GM18526 (cell line): Measurements from ENCODE around the gene NUMBL.

Source experiments
- POLR2A ChIP-seq: IDR thresholded peaks from 3 replicates; pipeline ENCODE4 v1.6.1; 2011; ENCODE audit not compliant: insufficient read length; ENCODE audit errors: extremely low read depth

The NUMBL gene

DNA sequence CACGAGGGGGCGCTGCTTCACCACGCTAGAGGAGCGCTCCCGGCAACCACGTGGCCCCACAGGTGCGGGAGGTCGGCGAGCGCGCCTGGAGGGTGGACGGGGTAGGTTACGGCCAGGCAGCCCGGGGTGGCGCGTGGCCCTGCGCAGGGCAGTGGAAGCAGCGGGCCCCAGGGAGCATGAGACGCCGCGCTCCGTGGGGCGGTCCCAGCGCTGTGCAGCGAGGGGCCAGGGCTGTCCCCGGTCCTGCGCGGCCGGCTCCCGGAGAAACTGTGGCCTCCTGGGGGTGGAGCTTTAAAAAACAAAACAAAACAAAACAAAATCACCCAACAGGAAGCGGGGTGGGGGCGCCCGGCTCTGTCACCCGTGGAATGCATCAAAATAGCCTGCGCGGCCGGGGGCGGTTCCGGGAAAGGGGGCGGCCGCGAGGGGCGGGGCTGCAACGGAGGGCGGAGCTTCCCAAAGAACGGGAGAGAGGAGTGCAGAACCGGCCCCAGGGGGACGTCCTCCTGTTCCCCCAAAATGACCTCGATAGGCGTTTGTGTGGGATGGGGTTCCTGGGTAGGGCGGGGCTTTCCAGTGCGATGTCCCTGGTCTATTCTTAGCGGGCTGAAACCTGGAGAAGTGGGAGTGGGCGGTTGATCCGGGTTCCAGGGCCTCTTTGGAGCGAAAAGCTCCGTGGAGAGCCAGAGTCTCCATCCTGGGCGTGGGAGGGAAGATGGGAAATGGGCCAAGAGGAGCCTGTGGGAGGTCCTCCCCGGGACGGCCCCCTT is 27.3 kb downstream of the NUMBL start:
- no peak for TF ChIP-seq POLR2A

DNA sequence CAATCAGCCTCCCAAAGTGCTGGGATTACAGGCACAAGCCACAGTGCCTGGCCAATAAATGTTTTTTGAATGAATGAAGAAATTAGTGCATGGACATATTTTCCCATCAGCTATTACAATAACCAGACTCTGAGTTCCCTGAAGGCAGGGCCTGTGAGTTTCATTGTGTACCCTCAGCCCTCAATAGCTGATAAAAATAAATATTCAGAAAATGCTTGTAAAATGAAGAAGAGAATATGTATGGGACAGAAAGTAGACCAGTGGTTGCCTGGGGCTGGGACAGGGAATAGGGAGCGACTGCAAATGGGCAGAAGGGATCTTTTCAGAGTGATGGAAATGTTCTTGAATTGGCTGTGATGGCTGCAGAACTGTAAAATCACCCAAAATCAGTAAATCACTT is 28.8 kb downstream of the NUMBL start:
- TF ChIP-seq POLR2A, result no peak

DNA sequence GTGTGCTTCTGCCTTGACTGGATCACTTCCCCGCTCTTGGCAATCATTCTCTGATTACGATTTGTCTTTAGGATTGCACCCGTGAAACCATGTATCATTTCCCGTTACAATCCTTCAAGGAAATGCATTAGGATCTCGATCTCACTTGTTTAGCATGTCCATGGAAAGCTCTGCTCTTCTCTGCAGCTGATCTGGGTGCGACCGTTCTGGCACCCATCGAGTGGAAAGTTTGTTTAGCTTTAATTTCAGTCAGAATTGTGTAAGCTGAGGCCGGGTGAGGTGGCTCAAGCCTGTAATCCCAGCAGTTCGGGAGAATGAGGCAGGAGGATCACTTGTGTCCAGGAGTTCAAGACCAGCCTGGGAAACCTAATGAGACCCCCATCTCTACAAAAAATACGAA is 30.9 kb downstream of the NUMBL start:
- TF ChIP-seq POLR2A, result no peak

DNA sequence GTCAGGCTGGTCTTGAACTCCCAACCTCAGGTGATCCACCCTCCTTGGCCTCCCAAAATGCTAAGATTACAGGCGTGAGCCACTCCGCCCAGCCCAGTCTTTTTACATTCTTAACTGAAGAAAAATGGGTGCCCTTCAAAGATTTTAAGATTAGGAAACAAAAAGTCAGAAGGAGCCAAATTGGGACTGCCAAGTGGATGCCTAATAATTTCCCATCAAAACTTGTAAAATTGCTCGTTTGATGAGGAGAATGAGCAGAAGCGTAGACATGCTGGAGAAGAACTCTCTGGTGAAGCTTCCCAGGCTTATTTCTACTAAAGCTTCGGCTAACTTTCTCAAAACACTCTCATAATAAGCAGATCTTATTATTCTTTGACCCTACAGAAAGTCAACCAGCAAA is 31.3 kb downstream of the NUMBL start:
- no peak for TF ChIP-seq POLR2A

DNA sequence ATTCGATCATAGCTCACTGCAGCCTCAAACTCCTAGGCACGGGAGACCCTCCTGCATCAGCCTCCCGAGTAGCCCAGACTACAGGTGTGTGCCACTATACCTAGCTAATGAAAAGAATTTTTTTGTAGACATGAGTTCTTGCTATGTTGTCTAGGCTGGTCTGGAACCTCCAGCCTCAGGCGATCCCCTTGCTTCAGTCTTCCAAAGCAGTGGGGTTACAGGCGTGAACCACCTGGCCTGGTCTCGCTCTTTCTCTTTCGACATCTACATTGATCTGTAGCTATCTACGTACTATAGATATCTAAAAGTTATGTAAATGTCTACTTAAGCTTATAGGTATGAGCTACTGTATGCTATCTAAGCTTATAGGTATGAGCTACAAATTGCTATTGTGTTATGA is 32.4 kb downstream of the NUMBL start:
- no peak for TF ChIP-seq POLR2A

DNA sequence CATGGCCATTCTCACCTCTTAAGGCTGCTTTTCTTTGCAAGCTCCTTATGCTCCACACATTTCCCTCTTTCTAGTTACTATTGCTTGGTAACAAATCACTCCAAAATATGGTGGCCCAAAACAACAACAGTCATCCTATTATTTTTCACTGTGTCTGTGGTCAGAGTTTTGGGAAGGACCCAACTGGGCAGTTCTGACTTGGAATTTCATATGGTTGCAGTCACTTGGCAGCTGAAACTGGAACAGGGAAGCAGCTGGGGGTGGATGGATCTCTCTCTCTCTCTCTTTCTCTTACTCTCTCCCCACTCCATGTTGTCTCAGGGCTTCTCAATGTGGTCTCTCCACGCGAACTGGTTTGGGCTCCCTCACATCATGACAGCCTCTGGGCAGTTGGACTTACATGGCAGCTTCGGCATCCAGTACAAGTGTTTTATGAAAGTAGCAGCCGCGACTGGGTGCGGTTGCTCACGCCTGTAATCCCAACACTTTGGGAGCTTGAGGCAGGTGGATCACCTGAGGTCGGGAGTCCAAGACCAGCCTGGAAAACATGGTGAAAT is 39.6 kb downstream of the NUMBL start:
- TF ChIP-seq POLR2A, result no peak

DNA sequence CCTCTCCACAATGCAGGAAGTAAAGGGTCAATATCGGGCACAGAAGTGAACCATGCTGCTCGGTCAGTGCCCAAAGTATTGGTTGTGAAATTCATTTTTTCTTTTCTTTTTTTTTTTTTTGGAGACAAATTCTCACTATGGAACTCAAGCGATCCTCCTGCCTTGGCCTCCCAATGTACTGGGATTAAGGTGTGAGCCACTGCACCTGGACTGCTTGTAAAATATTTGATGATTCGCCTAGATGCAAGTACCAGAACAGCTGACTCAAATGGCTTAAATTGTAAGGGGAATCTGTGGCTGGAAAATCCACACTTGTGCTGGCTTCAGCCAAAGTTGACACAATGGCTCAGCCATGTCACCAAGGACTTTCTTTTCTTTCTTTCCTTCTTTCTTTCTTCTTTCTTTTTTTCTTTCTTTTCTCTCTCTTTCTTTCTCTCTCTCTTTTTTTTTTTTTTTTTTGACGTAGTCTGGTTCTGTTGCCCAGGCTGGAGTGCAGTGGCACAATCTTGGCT is 43.7 kb downstream of the NUMBL start:
- TF ChIP-seq POLR2A, result no peak

DNA sequence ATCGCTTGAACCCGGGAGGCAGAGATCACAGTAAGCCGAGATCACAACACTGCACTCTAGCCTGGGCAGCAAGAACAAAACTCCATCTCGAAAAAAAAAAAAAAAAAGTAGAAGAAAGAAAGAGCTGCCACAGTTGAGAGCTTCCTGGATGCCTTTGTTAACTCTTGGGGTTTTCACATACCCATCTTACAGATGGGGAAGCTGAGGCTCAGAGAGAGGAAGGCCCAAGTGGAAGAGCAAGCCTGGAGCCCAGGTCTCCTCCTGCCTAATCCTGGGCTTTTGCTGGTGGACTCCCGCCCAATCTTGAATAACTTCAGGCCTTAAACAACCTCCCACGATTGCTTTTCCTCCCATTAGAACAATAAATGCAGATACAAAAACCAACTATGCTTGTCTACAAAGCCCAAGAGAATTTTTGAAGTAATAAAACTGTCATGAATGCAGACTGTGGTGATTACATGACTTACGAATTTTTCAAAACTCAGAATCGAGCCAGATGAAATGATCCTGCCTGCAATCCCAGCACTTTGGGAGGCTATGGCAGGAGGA is 47.6 kb downstream of the NUMBL start:
- TF ChIP-seq POLR2A, result no peak

DNA sequence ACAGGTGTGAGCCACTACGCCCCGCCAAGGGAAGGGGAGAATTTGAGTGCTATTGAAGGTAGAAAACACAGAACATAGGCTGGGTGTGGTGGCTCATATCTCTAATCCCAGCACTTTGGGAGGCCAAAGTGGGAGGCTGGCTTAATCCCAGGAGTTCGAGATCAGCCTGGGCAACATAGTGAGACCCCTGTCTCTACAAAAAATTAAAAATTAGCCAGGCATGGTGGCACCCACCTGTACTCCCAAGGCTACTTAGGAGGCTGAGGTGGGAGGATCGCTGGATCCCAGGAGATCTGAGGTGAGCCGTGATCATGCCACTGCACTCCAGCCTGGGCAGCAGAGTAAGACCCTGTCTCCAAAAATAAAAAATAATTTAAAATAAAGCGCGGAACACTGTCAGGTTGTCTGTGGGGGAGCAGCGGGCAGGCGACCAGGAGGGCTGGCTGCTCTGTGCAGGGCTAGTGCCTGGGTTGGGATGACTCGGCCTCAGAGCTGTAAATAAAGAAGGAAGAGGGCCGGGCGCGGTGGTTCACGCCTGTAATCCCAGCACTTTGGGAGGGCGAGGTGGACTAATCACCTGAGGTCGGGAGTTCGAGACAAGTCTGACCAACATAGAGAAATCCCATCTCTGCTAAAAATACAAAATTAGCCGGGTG is 48.3 kb downstream of the NUMBL start:
- no peak for TF ChIP-seq POLR2A

DNA sequence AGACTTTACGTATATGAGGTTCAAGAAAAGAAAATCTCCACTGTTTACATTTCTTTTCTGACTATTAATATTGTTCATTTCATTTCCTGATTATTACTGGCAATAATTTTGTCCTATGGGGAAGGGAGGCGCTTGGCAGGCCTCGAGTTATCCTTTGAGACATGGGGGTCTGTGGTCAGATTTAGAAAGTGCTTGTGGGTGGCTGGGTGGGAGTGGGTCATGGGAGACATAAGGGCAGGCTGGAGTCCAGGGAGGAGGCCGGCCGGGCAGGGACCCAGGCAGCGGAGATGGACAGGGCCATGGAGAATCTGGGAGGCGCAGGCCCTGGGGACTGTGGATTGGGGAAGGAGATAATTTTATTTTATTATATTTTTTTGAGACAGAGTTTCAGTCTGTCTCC is 49.2 kb downstream of the NUMBL start:
- no peak for TF ChIP-seq POLR2A

DNA sequence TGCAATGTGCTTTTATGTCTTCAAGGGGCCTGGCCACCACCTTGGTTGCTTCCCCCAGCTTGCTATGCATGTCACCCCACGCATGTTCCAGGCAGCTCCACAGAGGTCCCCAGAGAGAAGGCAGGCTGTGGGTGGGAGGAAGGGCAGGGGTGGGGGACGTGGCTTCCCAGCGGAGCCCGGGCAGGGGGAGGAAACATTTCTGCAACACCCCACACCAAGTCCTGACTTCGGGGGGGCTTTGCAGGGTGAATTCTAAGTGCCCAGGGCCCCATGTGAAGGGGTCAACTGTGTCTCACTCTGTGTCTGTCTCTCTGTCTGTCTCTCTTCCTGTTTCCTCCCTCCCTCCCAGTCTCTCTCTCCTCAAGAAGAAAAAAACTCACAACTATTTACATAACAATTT is 49.7 kb downstream of the NUMBL start:
- no peak for TF ChIP-seq POLR2A

DNA sequence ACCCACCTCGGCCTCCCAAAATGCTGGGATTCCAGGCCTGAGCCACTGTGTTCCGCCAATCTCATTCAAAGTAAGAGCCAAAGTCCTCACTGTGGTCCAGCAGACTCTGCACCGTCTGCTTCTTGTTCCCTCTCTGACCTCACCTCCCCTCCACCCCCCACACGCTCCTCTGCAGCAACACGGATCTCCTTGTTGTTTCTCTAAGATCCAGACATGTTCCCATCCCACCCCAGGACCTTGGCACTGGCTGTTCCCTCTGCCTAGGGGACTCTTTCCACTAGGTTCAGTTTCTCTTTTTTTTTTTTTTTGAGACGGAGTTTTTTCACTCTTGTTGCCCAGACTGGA is 50.8 kb downstream of the NUMBL start:
- TF ChIP-seq POLR2A, result no peak

DNA sequence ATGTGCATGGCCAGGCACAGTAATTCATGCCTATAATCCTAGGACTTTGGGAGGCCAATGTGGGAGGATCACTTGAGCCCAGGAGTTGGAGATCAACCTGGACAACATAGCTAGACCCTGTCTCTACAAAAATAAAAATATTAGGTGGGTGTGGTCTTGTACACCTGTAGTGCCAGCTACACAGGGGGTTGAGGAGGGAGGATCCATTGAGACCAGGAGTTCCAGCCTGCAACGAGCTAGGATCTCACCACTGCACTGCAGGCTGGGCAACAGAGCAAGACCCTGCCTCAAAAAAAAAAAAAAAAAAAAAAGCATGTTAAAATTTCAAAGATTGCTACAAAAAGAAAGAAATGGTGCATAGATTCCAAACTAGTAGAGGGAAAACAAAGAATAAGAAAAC is 52.1 kb downstream of the NUMBL start:
- TF ChIP-seq POLR2A, result no peak

DNA sequence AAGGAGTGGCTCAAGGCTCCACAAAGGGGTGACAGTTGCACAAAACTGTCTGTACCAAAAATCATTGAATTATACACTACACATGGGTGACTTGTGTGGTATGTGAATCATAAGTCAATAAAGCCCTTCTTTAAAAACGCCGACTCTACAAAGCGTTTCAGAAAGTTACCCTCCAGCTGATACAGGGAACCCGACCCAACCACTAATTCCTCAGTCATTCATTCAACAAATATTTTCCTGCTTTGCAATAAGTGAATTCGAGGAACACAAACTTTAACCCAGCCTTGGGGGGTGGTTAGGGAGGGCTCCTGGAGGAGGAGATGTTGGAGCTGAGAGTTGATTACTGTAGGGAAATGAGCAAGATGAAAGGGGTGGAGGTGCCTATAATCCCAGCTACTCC is 57.2 kb downstream of the NUMBL start:
- no peak for TF ChIP-seq POLR2A

DNA sequence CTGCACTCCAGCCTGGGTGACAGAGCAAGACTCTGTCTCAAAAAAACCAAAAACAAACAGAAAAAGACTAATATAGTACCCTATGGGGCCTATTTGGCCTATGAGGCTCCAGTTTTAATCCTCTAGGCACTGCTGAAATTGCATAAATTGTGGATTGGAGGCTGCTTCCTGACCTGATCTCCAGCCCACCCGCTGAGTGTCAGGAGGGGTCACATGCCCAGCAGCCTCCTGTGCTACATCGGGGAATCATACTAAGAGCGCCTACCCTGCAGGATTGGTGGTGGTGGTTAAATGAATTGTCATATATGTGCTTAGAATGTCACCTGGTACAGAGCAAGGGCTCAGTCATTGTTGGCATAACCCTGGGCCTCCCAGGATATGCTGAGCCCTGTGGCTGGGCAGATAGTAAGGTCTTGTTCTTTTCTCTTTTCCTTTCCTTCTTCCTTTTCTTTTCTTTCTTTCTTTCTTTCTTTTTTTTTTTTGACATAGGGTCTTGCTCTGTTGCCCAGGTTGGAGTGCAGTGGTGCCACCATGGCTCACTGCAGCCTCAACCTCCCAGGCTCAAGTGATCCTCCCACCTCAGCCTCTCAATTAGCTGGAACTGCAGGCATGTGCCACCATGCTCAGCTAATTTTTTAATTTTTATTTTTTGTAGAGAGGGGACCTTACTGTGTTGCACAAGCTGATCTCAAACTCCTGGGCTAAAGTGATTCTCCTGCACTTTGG is 58.0 kb downstream of the NUMBL start:
- TF ChIP-seq POLR2A, result no peak

DNA sequence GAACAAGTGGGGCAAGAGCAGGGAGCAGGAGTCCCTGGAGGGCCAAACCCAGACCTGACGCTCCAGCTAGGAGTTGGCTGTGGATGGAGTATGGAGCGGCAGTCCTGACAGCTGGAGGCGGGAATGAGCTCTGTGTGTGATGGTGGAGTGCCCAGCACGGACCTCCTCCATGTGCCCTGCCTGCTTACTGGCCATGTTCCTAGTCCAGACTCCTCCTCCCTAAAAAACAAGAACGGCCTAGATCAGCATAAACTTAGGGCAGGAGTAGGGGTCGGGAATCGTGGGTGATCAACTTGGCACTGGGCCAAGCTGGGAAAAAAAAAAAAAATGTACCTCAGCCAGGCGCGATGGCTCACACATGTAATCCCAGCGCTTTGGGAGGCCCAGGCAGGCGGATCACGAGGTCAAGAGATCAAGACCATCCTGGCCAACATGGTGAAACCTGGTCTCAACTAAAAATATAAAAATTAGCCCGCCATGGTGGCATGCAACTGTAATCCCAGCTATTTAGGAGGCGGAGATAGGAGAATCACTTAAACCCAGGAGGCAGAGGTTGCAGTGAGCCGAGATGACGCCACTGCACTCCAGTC is 59.8 kb downstream of the NUMBL start:
- no peak for TF ChIP-seq POLR2A

DNA sequence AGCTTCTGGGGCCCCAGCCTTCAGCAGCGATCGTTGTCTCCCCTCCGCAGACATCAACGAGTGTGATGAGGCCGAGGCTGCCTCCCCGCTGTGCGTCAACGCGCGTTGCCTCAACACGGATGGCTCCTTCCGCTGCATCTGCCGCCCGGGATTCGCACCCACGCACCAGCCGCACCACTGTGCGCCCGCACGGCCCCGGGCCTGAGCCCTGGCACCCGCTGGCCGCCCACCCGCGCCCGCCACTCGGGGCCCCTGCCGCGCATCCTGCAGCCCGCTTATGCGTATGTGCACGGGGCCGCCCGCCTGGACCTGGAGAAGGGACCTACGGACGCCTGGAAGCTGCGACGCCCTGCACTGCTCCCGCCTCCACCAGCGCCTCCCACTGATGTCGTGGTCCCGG is 61.1 kb downstream of the NUMBL start:
- no peak for TF ChIP-seq POLR2A
